Breast epithelium (tissue), 3 donors: ENCODE results near the gene GNA12.

Experiments used
- POLR2AphosphoS5 ChIP-seq, 3 donors: sonication (generic); formaldehyde crosslinking; IDR thresholded peaks; one replicate each; pipeline ENCODE4 v1.6.1; 2017; ENCODE audit warnings: antibody characterized with exemption in 3 of 3
- TF ChIP-seq, protein P1 (sequence below), 3 donors: fragments of 450-650 bp; IDR thresholded peaks; one replicate each; pipeline ENCODE4 v1.5.1; 2016 to 2017; ENCODE audit warnings: antibody characterized with exemption in 3 of 3, mild to moderate bottlenecking in 3 of 3, moderate library complexity in 3 of 3

DNA sequence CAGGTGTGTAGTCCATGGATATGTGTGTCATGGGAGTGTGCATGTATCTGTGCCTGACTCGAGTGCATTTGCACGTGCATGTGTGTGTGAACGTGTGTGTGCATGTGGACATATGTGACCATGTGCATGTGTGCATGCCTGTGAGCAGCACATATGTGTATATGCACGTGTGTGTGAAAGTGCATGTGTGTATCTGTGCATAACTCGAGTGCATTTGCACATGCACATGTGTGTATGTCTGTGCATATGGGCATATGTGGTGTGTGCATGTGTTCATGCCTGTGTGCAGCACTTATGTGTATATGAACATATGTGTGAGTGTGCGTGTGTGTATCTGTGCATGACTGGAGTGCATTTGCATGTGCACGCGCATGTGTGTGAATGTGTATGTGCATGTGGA, 35.2 kb upstream of the GNA12 start:
- TF ChIP-seq, protein P1, sequence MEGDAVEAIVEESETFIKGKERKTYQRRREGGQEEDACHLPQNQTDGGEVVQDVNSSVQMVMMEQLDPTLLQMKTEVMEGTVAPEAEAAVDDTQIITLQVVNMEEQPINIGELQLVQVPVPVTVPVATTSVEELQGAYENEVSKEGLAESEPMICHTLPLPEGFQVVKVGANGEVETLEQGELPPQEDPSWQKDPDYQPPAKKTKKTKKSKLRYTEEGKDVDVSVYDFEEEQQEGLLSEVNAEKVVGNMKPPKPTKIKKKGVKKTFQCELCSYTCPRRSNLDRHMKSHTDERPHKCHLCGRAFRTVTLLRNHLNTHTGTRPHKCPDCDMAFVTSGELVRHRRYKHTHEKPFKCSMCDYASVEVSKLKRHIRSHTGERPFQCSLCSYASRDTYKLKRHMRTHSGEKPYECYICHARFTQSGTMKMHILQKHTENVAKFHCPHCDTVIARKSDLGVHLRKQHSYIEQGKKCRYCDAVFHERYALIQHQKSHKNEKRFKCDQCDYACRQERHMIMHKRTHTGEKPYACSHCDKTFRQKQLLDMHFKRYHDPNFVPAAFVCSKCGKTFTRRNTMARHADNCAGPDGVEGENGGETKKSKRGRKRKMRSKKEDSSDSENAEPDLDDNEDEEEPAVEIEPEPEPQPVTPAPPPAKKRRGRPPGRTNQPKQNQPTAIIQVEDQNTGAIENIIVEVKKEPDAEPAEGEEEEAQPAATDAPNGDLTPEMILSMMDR (IDR thresholded peaks at IDR 0.05), result no peak
- TF ChIP-seq POLR2AphosphoS5 (IDR thresholded peaks at IDR 0.05), result no peak
